GM23338 (cell line): ENCODE measurements around the gene ZFHX3. TPM values are rescaled to one million over a fixed set of nuclear protein-coding genes. Genes with fewer than 3 reads are reported as not detected.

ENCODE experiments used
- ETS1 ChIP-seq: IDR thresholded peaks from 2 replicates; pipeline ENCODE4 v1.6.1; 2016; ENCODE audit warnings: antibody characterized with exemption
- NANOG ChIP-seq: IDR thresholded peaks from 2 replicates; pipeline ENCODE4 v1.6.1; 2016; ENCODE audit warnings: antibody characterized with exemption, borderline replicate concordance
- POLR2AphosphoS5 ChIP-seq: IDR thresholded peaks from 2 replicates; pipeline ENCODE4 v1.6.1; 2016; ENCODE audit warnings: antibody characterized with exemption, low read depth
- REST ChIP-seq: IDR thresholded peaks from one replicate; pipeline ENCODE4 v1.6.1; 2018; ENCODE audit warnings: antibody characterized with exemption; ENCODE audit not compliant: unreplicated experiment
- STAT1 ChIP-seq: IDR thresholded peaks from one replicate; pipeline ENCODE4 v1.6.1; 2016; ENCODE audit warnings: antibody characterized with exemption; ENCODE audit not compliant: unreplicated experiment
- ZNF331 ChIP-seq: fragments of 250-450 bp; sonication (Bioruptor Pico); IDR thresholded peaks from 2 replicates; pipeline ENCODE4 v1.5.0; 2020; ENCODE audit warnings: low read depth, mild to moderate bottlenecking, moderate library complexity
- ZNF462 ChIP-seq: fragments of 250-450 bp; sonication (Bioruptor Pico); IDR thresholded peaks from 2 replicates; pipeline ENCODE4 v1.5.0; 2020; ENCODE audit warnings: mild to moderate bottlenecking, moderate library complexity
- polyA plus RNA-seq: library from polyadenylated mRNA; unstranded; fragments of >200 nt; fragmentation: Nextera tagmentation; extraction: Ambion mirVana; gene quantifications from 2 replicates; pipeline ENCODE4 v1.2.1, GENCODE V29; 2016
- total RNA-seq: library from RNA; depleted of rRNA; stranded (reverse); fragments of >200 nt; shearing (Covaris generic); gene quantifications from 2 replicates; pipeline ENCODE4 v1.2.3, GENCODE V29; 2014

Gene ZFHX3
- total and polyA plus RNA-seq, 2 experiments from 2014 or later: 1.0 to 1.5 TPM

GRCh38 chr16:72898216-72898825 lies 149.6 kb downstream of the ZFHX3 start (continued):
- TF ChIP-seq ZNF462 (CRISPR knock-in tag) (no peak), ZNF331 (CRISPR knock-in tag) (no peak), STAT1 (no peak), POLR2AphosphoS5 (no peak), ETS1 (no peak), NANOG (no peak), REST (no peak)
